Ammon's horn (tissue), 1 donor: ENCODE measurements around the gene NECAB3.

Experiments
- DNase-seq: peaks from one replicate; pipeline ENCODE4 v3.0.0-alpha.2; 2016; ENCODE audit warnings: low spot score

The NECAB3 gene

GRCh38 chr20:33621717-33622400, 52.4 kb downstream of the NECAB3 start:
- DNase-seq = no peak

- DNase-seq = no peak
Observed at GRCh38 chr20:33612001-33612400, 62.2 kb downstream of the NECAB3 start.

GRCh38 chr20:33611106-33611505, 63.1 kb downstream of the NECAB3 start:
- DNase-seq = no peak

DNA sequence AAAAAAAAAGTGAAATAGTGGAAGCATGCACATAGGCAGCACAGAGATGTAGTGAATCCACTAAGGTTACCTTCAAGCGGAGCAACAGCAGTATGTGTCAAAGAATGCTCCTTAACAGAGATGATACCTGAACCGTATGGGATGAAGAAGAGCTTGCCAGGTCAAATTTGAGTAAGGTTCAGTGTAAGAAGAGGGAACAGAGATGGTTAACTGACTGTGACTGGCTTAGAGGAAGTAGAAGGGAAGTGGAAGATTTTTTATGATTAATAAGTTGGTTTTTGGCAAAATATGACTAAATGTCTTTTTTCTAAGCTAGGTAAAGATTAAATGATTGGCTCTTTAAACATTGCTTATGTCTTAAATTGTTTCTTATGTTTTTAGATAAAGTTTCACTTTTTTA, 64.7 kb downstream of the NECAB3 start:
- DNase-seq = no peak
